Renal cortex interstitium (tissue), 11 donors: ENCODE measurements around the gene NCOA1. TPM values are rescaled to one million over a fixed set of nuclear protein-coding genes. Genes with fewer than 3 reads are reported as not detected.
"Not testable (repeated sequence)": the region's sequence is repeated elsewhere in the genome, so short reads cannot be mapped to it uniquely, and the experiment has no call there.

Experiments used
- DNase-seq, 11 donors: peaks; one replicate each; pipeline ENCODE4 v3.0.0-alpha.2; 2013; ENCODE audit warnings: low read depth in 9 of 11, low spot score in 4 of 11; ENCODE audit errors: extremely low read depth in 1 of 11
- polyA plus RNA-seq, 3 donors: library from polyadenylated mRNA; unstranded; fragments of 120-200 nt; gene quantifications; one replicate each; pipeline ENCODE4 v1.2.1, GENCODE V29; 2013; ENCODE audit not compliant: insufficient read length in 3 of 3

The NCOA1 gene
- polyA plus RNA-seq, 3 donors, result 41.3 to 44.6 (median 43.7) TPM

GRCh38 chr2:24520175-24520574 lies 29.1 kb downstream of the NCOA1 start:
- DNase-seq, result no peak

- DNase-seq, result no peak
Observed at GRCh38 chr2:24521162-24521857, 30.3 kb downstream of the NCOA1 start.

GRCh38 chr2:24521975-24522639 lies 31.1 kb downstream of the NCOA1 start:
- no peak for DNase-seq

GRCh38 chr2:24527536-24527935 lies 36.5 kb downstream of the NCOA1 start:
- DNase-seq, result no peak

- DNase-seq, result no peak
Observed at GRCh38 chr2:24530796-24531195, 39.7 kb downstream of the NCOA1 start.

GRCh38 chr2:24531610-24532009 lies 40.6 kb downstream of the NCOA1 start:
- DNase-seq, result not testable (repeated sequence)

GRCh38 chr2:24532057-24532456 lies 41.0 kb downstream of the NCOA1 start:
- not testable (repeated sequence) for DNase-seq

- DNase-seq, result not testable (repeated sequence)
Observed at GRCh38 chr2:24533574-24533973, 42.5 kb downstream of the NCOA1 start.

GRCh38 chr2:24538720-24539119 lies 47.7 kb downstream of the NCOA1 start:
- no peak for DNase-seq

- no peak for DNase-seq
Observed at GRCh38 chr2:24539258-24539657, 48.2 kb downstream of the NCOA1 start.

GRCh38 chr2:24540011-24540477 lies 49.0 kb downstream of the NCOA1 start:
- DNase-seq, result no peak

GRCh38 chr2:24541621-24542020 lies 50.6 kb downstream of the NCOA1 start:
- DNase-seq, result no peak

GRCh38 chr2:24542269-24542872 lies 51.3 kb downstream of the NCOA1 start:
- no peak for DNase-seq

- no peak for DNase-seq
Observed at GRCh38 chr2:24543252-24543651, 52.2 kb downstream of the NCOA1 start.

GRCh38 chr2:24544456-24545115 lies 53.5 kb downstream of the NCOA1 start:
- DNase-seq, result no peak

GRCh38 chr2:24546669-24547068 lies 55.6 kb downstream of the NCOA1 start:
- no peak for DNase-seq

GRCh38 chr2:24548058-24548457 lies 57.0 kb downstream of the NCOA1 start:
- DNase-seq, result no peak

- not testable (repeated sequence) for DNase-seq
Observed at GRCh38 chr2:24550301-24550700, 59.2 kb downstream of the NCOA1 start.

GRCh38 chr2:24551016-24551415 lies 60.0 kb downstream of the NCOA1 start:
- no peak for DNase-seq

GRCh38 chr2:24552836-24553235 lies 61.8 kb downstream of the NCOA1 start:
- DNase-seq, result no peak
